ENCODE results near the gene HLCS. TPM values are rescaled to one million over a fixed set of nuclear protein-coding genes. Genes with fewer than 3 reads are reported as not detected.

HLCS gene
- total RNA-seq, 1 experiment from 2014 or later = 29.2 TPM

GRCh38 chr21:36890086-36890485 lies 76.4 kb downstream of the HLCS start:
- no peak for DNase-seq (ENCODE audit: extremely low read depth, low read depth)

- no peak for DNase-seq (ENCODE audit: extremely low read depth, low read depth)
These were observed 77.1 kb downstream of the HLCS start for GRCh38 chr21:36889401-36889800.

GRCh38 chr21:36888466-36888865 lies 78.0 kb downstream of the HLCS start:
- no peak for DNase-seq (ENCODE audit: extremely low read depth, low read depth)

- DNase-seq (ENCODE audit: extremely low read depth, low read depth) = no peak
These were observed 78.5 kb downstream of the HLCS start for GRCh38 chr21:36887963-36888362.

GRCh38 chr21:36883532-36884486 lies 82.7 kb downstream of the HLCS start:
- DNase-seq (ENCODE audit: extremely low read depth, low read depth) = no peak

- DNase-seq (ENCODE audit: extremely low read depth, low read depth) = no peak
These were observed 83.7 kb downstream of the HLCS start for GRCh38 chr21:36882776-36883175.

- no peak for DNase-seq (ENCODE audit: extremely low read depth, low read depth)
These were observed 85.2 kb downstream of the HLCS start for GRCh38 chr21:36881228-36881627.

GRCh38 chr21:36879827-36880226 lies 86.6 kb downstream of the HLCS start:
- no peak for DNase-seq (ENCODE audit: extremely low read depth, low read depth)

- no peak for DNase-seq (ENCODE audit: extremely low read depth, low read depth)
These were observed 88.7 kb downstream of the HLCS start for GRCh38 chr21:36877741-36878140.

GRCh38 chr21:36874665-36875064 lies 91.8 kb downstream of the HLCS start:
- no peak for DNase-seq (ENCODE audit: extremely low read depth, low read depth)

- DNase-seq (ENCODE audit: extremely low read depth, low read depth) = no peak
These were observed 93.0 kb downstream of the HLCS start for GRCh38 chr21:36873513-36873912.

- no peak for DNase-seq (ENCODE audit: extremely low read depth, low read depth)
These were observed 99.1 kb downstream of the HLCS start for GRCh38 chr21:36867291-36867905.

- DNase-seq (ENCODE audit: extremely low read depth, low read depth) = no peak
These were observed 100.0 kb downstream of the HLCS start for GRCh38 chr21:36866419-36866818.

GRCh38 chr21:36864974-36865373 lies 101.5 kb downstream of the HLCS start:
- no peak for DNase-seq (ENCODE audit: extremely low read depth, low read depth)

- no peak for DNase-seq (ENCODE audit: extremely low read depth, low read depth)
These were observed 103.2 kb downstream of the HLCS start for GRCh38 chr21:36863260-36863659.

- no peak for DNase-seq (ENCODE audit: extremely low read depth, low read depth)
These were observed 104.7 kb downstream of the HLCS start for GRCh38 chr21:36861595-36862323.

GRCh38 chr21:36860736-36861594 lies 105.5 kb downstream of the HLCS start:
- peak; percentile 25 for DNase-seq (ENCODE audit: extremely low read depth, low read depth)

- peak; percentile 74 for DNase-seq (ENCODE audit: extremely low read depth, low read depth)
These were observed 106.5 kb downstream of the HLCS start for GRCh38 chr21:36859744-36860501.

GRCh38 chr21:36858320-36858957 lies 108.0 kb downstream of the HLCS start:
- DNase-seq (ENCODE audit: extremely low read depth, low read depth) = no peak

All from NCI-H460 (cell line).